Loucy (cell line): ENCODE data around the gene C2.

Experiments used
- H2AFZ ChIP-seq: fragments of 200-600 bp; sonication (generic); 2 replicates; pipeline ENCODE4 v1.6.0; 2016; ENCODE audit warnings: antibody characterized with exemption, mild to moderate bottlenecking, low read length, moderate library complexity
- H3F3A ChIP-seq: fragments of 200-600 bp; 2 replicates; pipeline ENCODE4 v1.6.0; 2016; ENCODE audit warnings: antibody characterized with exemption, low read depth, mild to moderate bottlenecking
- H3K27me3 ChIP-seq: fragments of 200-600 bp; sonication (generic); 2 replicates; pipeline ENCODE4 v1.6.1; 2014; ENCODE audit warnings: low read length, mild to moderate bottlenecking; ENCODE audit not compliant: insufficient read depth, poor library complexity, severe bottlenecking
- H3K36me3 ChIP-seq: fragments of 200-600 bp; sonication (generic); 2 replicates; pipeline ENCODE4 v1.6.1; 2016; ENCODE audit warnings: low read length; ENCODE audit not compliant: insufficient read depth
- H3K4me1 ChIP-seq: fragments of 200-600 bp; sonication (generic); 2 replicates; pipeline ENCODE4 v1.5.1; 2014; ENCODE audit warnings: low read length, mild to moderate bottlenecking; ENCODE audit not compliant: insufficient read depth, poor library complexity, severe bottlenecking
- H3K4me2 ChIP-seq: fragments of 200-600 bp; sonication (generic); 2 replicates; pipeline ENCODE4 v1.6.0; 2014; ENCODE audit warnings: antibody characterized with exemption, low read length, low read depth, mild to moderate bottlenecking; ENCODE audit not compliant: poor library complexity, severe bottlenecking
- H3K4me3 ChIP-seq: fragments of 200-600 bp; sonication (generic); 2 replicates; pipeline ENCODE4 v1.5.1; 2014; ENCODE audit warnings: low read length, mild to moderate bottlenecking, mixed read lengths; ENCODE audit not compliant: poor library complexity, severe bottlenecking
- H3K79me2 ChIP-seq: fragments of 200-600 bp; sonication (generic); 2 replicates; pipeline ENCODE4 v1.6.1; 2014; ENCODE audit warnings: low read length; ENCODE audit not compliant: insufficient read depth
- H3K9ac ChIP-seq: fragments of 200-600 bp; sonication (generic); 2 replicates; pipeline ENCODE4 v1.6.0; 2014; ENCODE audit warnings: mild to moderate bottlenecking, low read depth, low read length, moderate library complexity; ENCODE audit not compliant: poor library complexity, severe bottlenecking
- H3K9me2 ChIP-seq: fragments of 200-600 bp; sonication (generic); replicated peaks from 2 replicates; pipeline ENCODE4 v1.6.1; 2016; ENCODE audit warnings: low read depth, low read length, mixed read lengths
- H3K9me3 ChIP-seq: fragments of 200-600 bp; sonication (generic); 2 replicates; pipeline ENCODE4 v1.6.1; 2014; ENCODE audit warnings: mild to moderate bottlenecking, antibody characterized with exemption, low read length, low read depth; ENCODE audit not compliant: insufficient read depth
- H4K20me1 ChIP-seq: fragments of 200-600 bp; sonication (generic); 2 replicates; pipeline ENCODE4 v1.6.0; 2014; ENCODE audit warnings: antibody characterized with exemption, low read length, mild to moderate bottlenecking; ENCODE audit not compliant: insufficient read depth, poor library complexity, severe bottlenecking
- CTCF ChIP-seq: fragments of 200-600 bp; sonication (generic); conservative IDR thresholded peaks from 2 replicates; pipeline ENCODE4 v1.5.1; 2014; ENCODE audit warnings: mild to moderate bottlenecking, antibody characterized with exemption, low read length
- EZH2phosphoT487 ChIP-seq: fragments of 200-600 bp; IDR thresholded peaks from 2 replicates; pipeline ENCODE4 v1.6.1; 2018; ENCODE audit warnings: antibody characterized with exemption, mild to moderate bottlenecking, moderate library complexity, borderline replicate concordance

The C2 gene

GRCh38 chr6:31968791-31969711 lies 41.5 kb downstream of the C2 start:
- peaks cover 33% of the 10 kb centered on the region for H3K79me2 ChIP-seq
- TF ChIP-seq CTCF (no peak), EZH2phosphoT487 (no peak)
- no peaks in the 10 kb centered on the region for H3K9me2 ChIP-seq
- H3K4me2 ChIP-seq, result peak overlapping the region; percentile 95
- no peaks in the 10 kb centered on the region for H3K27me3 ChIP-seq
- H3K36me3 ChIP-seq, result peaks cover 41% of the 10 kb centered on the region; the same call in 1 of the 2 replicates
- peaks cover 20% of the 10 kb centered on the region for H3K4me1 ChIP-seq
- no peak overlapping the region for H3K4me3 ChIP-seq
- H3K9me3 ChIP-seq, result no peaks in the 10 kb centered on the region
- H3F3A ChIP-seq, result no peaks in the 10 kb centered on the region
- no peak overlapping the region for H3K9ac ChIP-seq
- H4K20me1 ChIP-seq, result no peaks in the 10 kb centered on the region
- no peak overlapping the region for H2AFZ ChIP-seq

- Histone ChIP-seq H3F3A (no peaks in the 10 kb centered on the region), H3K9me3 (no peaks in the 10 kb centered on the region), H3K9me2 (no peaks in the 10 kb centered on the region), H2AFZ (no peak overlapping the region), H3K4me3 (peak overlapping the region; percentile 92), H3K9ac (peak overlapping the region; percentile 88), H4K20me1 (no peaks in the 10 kb centered on the region), H3K79me2 (peaks cover 36% of the 10 kb centered on the region), H3K4me2 (peak overlapping the region; percentile 95), H3K27me3 (no peaks in the 10 kb centered on the region), H3K4me1 (peaks cover 20% of the 10 kb centered on the region), H3K36me3 (peaks cover 36% of the 10 kb centered on the region; the same call in 1 of the 2 replicates)
- TF ChIP-seq CTCF (no peak), EZH2phosphoT487 (no peak)
These were observed 42.4 kb downstream of the C2 start for GRCh38 chr6:31969712-31970603.

- Histone ChIP-seq H3K4me3 (peak overlapping the region; percentile 92), H3K4me1 (peaks cover 20% of the 10 kb centered on the region), H3K36me3 (peaks cover 33% of the 10 kb centered on the region; the same call in 1 of the 2 replicates), H3F3A (no peaks in the 10 kb centered on the region), H2AFZ (no peak overlapping the region), H3K79me2 (peaks cover 36% of the 10 kb centered on the region), H3K9me3 (no peaks in the 10 kb centered on the region), H3K4me2 (peak overlapping the region; percentile 95), H3K9ac (peak overlapping the region; percentile 88), H4K20me1 (no peaks in the 10 kb centered on the region), H3K27me3 (no peaks in the 10 kb centered on the region), H3K9me2 (no peaks in the 10 kb centered on the region)
- TF ChIP-seq EZH2phosphoT487, result no peak
- no peak for TF ChIP-seq CTCF
These were observed 43.2 kb downstream of the C2 start for GRCh38 chr6:31970604-31971271.
